Glomerular visceral epithelial cell (primary cell): ENCODE measurements around the gene SLC4A4.

Experiments used
- DNase-seq: peaks from one replicate; pipeline ENCODE4 v3.0.0-alpha.2; 2016; ENCODE audit errors: extremely low spot score

The SLC4A4 gene

DNA sequence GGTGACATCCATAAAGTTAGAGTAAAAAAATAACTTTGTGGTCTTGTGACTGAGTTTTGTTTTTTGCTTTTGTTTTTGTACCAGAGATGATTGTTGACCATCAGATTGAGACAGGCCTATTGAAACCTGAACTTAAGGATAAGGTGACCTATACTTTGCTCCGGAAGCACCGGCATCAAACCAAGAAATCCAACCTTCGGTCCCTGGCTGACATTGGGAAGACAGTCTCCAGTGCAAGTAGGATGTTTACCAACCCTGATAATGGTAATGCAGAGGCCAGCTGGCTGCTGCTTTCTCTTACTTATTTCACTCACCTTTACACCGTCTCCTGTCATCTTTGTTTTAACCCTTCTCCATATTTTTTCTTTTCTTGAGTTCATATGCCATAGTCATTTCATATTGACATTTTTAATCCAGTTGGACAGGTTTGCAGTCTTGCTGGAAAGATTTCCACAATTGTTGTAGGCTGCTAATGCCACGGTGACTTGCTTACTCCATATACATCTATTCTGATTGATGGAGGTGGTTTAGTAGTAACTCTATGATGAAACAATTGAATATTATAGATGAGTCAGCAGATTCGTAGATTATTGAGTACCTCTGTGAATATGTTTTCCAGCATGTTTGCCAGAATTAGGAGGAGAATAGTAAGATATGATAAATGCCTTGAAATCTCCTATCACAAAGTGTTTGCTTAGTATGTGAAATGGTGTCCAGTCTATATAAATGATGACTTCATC, 18.3 kb downstream of the SLC4A4 start:
- DNase-seq, result no peak

DNA sequence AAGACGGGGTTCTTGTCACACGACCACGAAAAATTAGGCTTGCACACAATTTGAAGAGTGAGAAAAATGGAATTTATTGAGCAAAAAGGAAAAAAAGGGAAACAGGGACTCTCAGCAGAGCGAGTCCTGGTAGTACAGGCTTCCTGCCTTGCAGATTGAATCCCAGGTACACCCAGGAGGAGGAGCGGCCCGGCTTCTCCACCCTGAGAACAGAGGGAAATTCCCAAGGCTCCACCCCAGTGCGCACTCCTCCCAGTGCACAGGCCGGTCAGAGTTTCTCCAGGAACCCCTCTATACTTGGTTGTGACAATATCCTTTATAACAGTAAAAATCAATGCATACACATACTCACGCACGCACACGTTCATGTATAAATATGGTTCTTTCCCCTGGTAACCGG, 22.0 kb downstream of the SLC4A4 start:
- no peak for DNase-seq

GRCh38 chr4:71361476-71361875, 22.7 kb downstream of the SLC4A4 start:
- no peak for DNase-seq

GRCh38 chr4:71366766-71367165, 27.9 kb downstream of the SLC4A4 start:
- no peak for DNase-seq

- no peak for DNase-seq
Measured at GRCh38 chr4:71367546-71367945, 28.7 kb downstream of the SLC4A4 start.

DNA sequence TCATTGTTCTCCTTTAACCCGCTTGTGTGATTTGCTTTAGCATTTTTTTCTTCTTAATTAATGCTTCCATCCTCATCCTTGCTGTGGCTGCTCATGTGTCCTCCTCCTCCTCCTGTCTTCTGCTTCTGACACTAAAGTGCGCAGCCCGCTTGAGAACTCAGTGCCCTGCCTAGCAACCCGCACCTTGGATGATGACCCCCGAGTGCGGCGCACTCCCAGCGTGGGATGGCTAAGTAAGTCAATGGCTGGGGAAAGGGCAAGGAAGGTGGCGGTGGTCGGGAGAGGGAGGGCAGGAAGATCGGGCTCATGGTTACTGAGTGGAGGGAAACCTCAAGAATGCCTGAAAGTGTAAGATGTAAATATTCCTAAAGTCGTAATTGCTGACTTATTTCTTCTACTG, 30.1 kb downstream of the SLC4A4 start:
- DNase-seq, result no peak

- DNase-seq, result no peak
Measured at GRCh38 chr4:71369536-71369935, 30.7 kb downstream of the SLC4A4 start.

DNA sequence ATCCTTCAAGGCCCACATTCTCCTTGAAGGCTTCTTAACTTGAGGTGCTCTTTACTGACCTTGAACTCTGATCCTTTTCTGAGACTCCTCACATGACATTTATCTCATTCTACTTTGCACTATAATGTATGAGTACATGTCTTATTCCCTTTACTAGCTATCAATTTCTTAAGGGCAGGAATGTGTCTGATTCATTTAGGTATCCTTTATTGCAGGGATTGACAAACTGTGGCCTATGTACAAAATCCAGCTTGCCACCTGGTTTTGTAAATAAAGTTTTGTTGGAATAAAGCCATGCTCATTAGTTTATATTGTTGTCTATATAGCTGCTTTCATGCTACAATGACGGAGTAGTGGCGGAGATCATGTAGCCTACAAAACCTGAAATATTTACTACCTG, 36.7 kb downstream of the SLC4A4 start:
- DNase-seq, result no peak

- peak; percentile 47 for DNase-seq
Measured at GRCh38 chr4:71377561-71377960, 38.7 kb downstream of the SLC4A4 start.

DNA sequence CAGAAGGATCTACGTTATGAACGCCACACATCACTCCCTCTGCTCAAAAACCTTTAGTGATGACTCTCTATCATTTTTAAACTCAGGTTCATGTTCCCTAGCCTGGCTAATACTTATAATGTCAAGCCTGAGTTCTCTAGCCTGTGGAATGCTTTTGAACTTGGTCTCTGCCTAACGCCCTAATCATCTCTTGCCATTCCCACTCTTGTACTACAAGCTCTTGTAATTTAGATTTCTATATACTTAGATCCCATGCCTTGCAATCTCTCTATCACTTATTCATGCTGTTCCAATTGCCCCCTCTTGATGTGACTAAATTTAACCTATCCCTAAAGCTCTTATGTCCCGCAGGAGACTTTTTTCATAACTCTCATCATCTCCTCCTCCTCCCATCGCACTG, 40.3 kb downstream of the SLC4A4 start:
- DNase-seq, result no peak

GRCh38 chr4:71380788-71381187, 42.0 kb downstream of the SLC4A4 start:
- DNase-seq, result peak; percentile 32

DNA sequence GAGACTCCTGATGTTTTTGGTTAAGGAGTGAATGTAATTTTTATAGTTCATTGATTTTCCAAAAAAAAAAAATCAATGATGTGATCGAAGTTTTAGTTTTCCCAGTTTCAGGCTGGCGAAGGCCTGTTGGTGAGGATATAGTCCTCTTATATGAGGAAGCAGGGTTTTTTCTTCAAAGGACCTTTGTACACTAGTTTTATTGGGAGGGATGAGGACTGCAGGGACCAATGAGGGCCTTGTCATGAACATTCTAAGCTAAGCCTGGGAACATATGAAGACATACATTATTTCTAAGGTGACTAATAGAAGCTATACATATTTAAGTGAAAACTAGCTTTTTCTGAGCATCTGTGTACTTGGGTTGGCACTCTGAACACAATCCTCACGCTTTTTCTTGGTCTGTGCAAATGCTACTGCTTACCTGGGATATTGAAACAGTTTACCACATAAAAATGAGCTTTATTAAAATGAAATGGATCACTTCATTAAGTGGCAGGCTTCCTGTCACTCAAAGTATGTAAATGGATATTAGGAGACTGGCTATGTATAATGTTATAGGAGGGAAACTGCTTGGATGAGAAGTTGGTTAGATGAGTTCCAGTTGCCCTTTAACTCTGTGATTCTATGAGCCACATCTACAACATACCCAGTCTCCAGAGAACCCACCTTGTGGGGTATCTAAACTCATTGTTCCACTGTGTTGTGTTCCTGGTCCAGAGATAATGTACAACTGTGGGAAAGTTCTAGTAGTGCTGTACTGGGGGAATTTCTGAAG, 43.5 kb downstream of the SLC4A4 start:
- no peak for DNase-seq

DNA sequence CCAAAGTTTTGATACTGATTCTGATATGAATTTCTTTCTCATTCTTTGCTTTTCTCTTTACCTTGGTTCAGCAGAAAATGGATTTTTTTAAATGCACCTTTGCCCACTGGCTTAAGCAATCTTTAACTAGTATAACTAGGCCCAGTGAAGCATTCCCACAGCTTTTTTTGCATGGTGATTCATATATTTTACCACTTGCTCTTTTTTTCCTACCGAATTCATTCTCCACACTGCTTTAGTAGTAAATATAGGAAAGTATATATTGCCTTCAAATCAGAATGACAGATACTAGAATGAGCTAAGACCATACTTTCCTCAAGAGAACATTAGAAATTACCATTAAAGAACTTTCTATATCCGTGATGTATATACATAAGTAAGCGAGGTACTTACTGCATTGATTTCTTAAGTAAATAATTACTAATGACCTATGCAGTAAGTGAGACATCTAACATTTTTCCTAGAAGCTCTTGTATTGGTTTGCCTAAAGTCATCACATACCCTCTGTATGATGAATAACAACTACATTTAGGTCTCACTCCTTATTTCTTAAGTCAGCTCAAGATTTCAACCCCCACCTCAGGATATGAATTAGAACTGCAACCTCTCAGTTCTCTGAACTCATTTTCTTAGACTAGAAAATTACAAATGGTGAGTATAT, 44.2 kb downstream of the SLC4A4 start:
- peak; percentile 57 for DNase-seq

- DNase-seq, result no peak
Measured at GRCh38 chr4:71383984-71384383, 45.2 kb downstream of the SLC4A4 start.

DNA sequence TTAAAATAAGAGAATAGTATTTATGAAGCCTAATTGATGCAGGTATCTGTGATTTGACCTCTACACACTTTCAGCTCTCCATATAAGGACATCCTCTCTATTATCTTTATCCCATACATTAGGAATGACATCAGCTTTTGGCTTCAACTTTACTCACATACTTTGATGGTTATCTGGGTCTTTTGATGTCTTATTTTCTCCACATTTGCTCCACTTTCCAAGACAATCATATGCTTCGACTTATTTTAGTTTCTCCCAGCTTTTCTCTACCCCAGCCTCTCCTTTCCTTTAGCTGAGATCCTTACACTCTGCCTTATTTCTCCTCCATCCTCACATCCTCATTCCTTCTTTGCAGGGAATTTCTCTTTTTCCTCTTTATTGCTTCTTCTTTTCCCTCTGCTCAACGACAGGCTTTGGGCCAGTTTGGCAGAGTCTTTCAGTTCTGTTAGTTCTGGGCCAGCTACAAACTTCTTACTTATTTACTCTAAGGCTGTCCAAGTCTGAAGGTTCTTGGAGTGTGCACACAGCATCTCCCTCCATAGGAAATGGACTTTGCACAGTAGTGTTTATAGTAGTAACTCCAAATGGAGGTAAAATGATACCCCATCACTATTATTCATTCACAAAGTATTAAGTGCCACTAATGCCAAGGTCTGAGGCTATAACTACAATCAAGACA, 50.5 kb downstream of the SLC4A4 start:
- no peak for DNase-seq

GRCh38 chr4:71392109-71392508, 53.3 kb downstream of the SLC4A4 start:
- no peak for DNase-seq

DNA sequence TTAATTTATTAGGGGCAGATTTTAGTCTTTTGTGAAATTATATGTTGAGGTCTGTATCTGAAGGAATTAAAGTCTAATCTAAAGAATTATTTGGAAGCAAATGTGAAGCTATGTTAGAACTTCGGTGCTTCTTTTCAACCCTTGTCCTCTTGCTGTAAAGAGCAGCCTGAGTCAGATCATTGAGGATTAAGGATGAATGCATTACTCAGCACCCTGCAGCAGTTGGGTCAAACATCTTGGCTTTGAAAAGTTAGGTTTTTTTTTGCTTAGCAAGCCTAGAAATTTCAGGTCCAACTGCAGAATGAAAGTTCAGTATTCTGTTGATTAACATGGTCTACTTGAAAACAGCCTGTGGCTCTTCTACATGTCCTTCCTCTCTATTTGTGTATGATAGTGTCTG, 57.6 kb downstream of the SLC4A4 start:
- peak; percentile 20 for DNase-seq

GRCh38 chr4:71400810-71401209, 62.0 kb downstream of the SLC4A4 start:
- DNase-seq, result no peak

DNA sequence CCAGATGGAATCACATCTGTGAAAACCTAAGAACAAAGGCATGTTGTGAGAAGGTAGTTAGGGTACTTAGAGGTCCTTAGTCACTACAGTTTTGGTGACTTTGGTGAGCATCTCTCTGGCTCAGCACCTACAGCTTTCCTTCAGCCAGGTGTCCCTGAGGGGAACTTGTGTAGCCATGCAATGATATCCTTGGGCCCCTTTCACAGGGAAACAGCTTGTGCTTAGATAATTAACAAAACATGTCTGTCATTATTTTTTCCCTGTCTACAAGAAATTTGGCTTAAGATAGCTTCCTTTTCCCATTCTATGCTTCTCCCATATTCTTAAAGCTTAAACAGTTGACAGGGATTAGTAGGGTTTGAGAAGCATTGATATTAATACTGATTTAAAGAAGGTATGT, 63.8 kb downstream of the SLC4A4 start:
- no peak for DNase-seq

DNA sequence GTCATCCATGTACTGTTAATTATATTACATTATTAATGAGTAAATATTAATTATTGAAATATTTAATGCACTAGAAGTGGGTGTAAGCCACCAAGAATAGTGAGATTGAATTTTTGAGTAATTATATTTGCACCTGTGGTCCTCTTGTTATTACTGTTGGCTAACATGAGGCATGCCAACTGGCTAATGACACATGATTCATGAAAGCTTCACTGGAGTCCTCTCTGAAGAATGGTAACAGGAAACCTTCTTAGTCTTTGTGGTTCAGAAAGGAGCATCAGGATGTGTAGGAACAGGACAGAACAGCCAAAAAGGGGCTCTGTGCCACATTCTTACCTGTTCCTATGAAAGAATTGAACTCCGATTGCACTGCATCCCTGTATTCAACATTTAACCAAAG, 65.2 kb downstream of the SLC4A4 start:
- DNase-seq, result no peak

DNA sequence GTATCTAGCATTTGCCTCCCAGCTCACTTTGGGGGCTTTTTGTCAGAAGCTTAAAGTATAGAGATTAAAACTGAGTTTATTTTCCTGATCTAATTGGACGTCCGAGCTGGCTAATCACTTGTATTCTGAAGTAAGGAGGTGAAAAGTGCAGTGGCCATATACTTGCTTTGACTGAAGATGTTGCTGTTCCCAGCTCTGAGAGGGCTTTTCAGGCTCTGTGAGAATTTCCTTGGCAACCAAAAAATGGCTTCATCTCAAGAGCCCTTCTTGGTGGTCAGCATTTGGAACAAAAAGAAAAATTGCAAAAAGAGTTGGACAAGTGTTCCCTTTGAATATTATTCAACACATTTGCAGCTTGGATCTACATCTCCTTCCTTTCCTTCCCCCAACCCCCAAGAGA, 67.0 kb downstream of the SLC4A4 start:
- no peak for DNase-seq

GRCh38 chr4:71406459-71406963, 67.7 kb downstream of the SLC4A4 start:
- DNase-seq, result peak; percentile 13
